Ovary (tissue), 9 donors: Measurements from ENCODE around the gene ZFYVE9. TPM values are rescaled to one million over a fixed set of nuclear protein-coding genes. Genes with fewer than 3 reads are reported as not detected.

Experiments
- DNase-seq, 5 donors: peaks; one replicate each; pipeline ENCODE4 v3.0.0-alpha.2; 2019 to 2020
- H3K27ac ChIP-seq, 2 donors: fragments of 200-600 bp; one replicate each; pipeline versions ENCODE4 v1.5.1 to v1.8.0; 2019 to 2022
- H3K27me3 ChIP-seq: fragments of 200-600 bp; one replicate; pipeline ENCODE4 v1.8.0; 2022
- H3K36me3 ChIP-seq: fragments of 200-600 bp; sonication (generic); one replicate; pipeline ENCODE4 v1.5.1; 2019
- H3K4me1 ChIP-seq: one replicate; pipeline ENCODE4 v1.8.1; 2013; ENCODE audit warnings: mild to moderate bottlenecking, moderate library complexity; ENCODE audit not compliant: insufficient read depth
- H3K4me3 ChIP-seq: fragments of 200-600 bp; sonication (generic); one replicate; pipeline ENCODE4 v1.5.1; 2017
- H3K9me3 ChIP-seq, 2 donors: fragments of 200-600 bp in 1 of 2; sonication (generic) in 1 of 2; one replicate each; pipeline versions ENCODE4 v1.5.1 to v1.8.1; 2013 to 2019; ENCODE audit warnings: mild to moderate bottlenecking in 1 of 2, moderate library complexity in 1 of 2
- CTCF ChIP-seq, 3 donors: fragments of 450-650 bp in 2 of 3; fragments of 200-600 bp in 1 of 3; IDR thresholded peaks; one replicate each; pipeline versions ENCODE4 v1.5.1 to v1.8.0; 2016 to 2022; ENCODE audit warnings: antibody characterized with exemption in 3 of 3, mild to moderate bottlenecking in 1 of 3
- EP300 ChIP-seq: sonication (generic); formaldehyde crosslinking; IDR thresholded peaks from one replicate; pipeline ENCODE4 v1.6.1; 2017; ENCODE audit warnings: antibody characterized with exemption
- POLR2A ChIP-seq: fragments of 450-650 bp; IDR thresholded peaks from one replicate; pipeline ENCODE4 v1.6.1; 2017; ENCODE audit warnings: antibody characterized with exemption, mild to moderate bottlenecking, moderate library complexity
- WGBS, 3 donors: extraction: QIAGEN DNeasy Blood & Tissue Kit in 1 of 3; methylation state at CpG; one replicate each; pipeline versions ENCODE4 v1.1.5 to v1.1.7; 2013 to 2017; 5-methylcytosine and 5-hydroxymethylcytosine counted together
- intact Hi-C, 4 donors: fragments of 100-400 bp; cut with DNase I; formaldehyde crosslinking; loops; one replicate each; pipeline versions ENCODE4 v1.11.0 to v1.15.1; 2022 to 2023
- polyA plus RNA-seq, 2 donors: library from polyadenylated mRNA; stranded (reverse); fragments of 200-250 nt in 1 of 2; fragments of 350-450 nt in 1 of 2; fragmentation: Illumina TruSeq in 1 of 2; extraction: RNeasy Lipid Tissue Mini Kit (QIAGEN cat#74804) in 1 of 2; gene quantifications; one replicate each; pipeline ENCODE4 v1.2.3, GENCODE V29; 2013 to 2014
- total RNA-seq, 7 donors: library from RNA; depleted of rRNA in 2 of 7; stranded (reverse); fragments of >200 nt in 2 of 7; fragmentation: NEBNext Ultra II Directional in 3 of 7; extraction: Animal tissue kit (Norgen Biotek cat#: 25700) in 3 of 7; gene quantifications; one replicate each; pipeline versions ENCODE4 v1.1.0 to v1.2.4, GENCODE V29; 2016 to 2023
- donor health status: DM: no; HTN: no; CAD: no; lungs with moderate emphysema.
- donor health status: DM: no; HTN: no; CAD: no.
- donor health status: Bipolar disorder and iron deficiency.
- donor health status: DM: yes; HTN: yes; CAD: no.
- donor health status: DM: no; HTN: no; CAD: no.
- donor health status: DM: yes; HTN: yes; CAD: no.

The ZFYVE9 gene
- total and polyA plus RNA-seq, 9 donors: 12.9 to 40.8 (median 33.4) TPM

GRCh38 chr1:52321061-52321460 lies 179.2 kb downstream of the ZFYVE9 start:
- no peak for TF ChIP-seq EP300
- TF ChIP-seq CTCF (IDR thresholded peaks at IDR 0.05): no peak
- no peak for TF ChIP-seq POLR2A
- no peaks in the 10 kb centered on the region for H3K27me3 ChIP-seq
- H3K9me3 ChIP-seq: no peaks in the 10 kb centered on the region
- intact Hi-C loops: no loop called here
- H3K4me3 ChIP-seq: no peak overlapping the region
- H3K36me3 ChIP-seq: no peaks in the 10 kb centered on the region
- no peak for DNase-seq
- no peak overlapping the region for H3K27ac ChIP-seq
- H3K4me1 ChIP-seq: no peaks in the 10 kb centered on the region
- WGBS, 3 donors: 96 to 99% (median 97%) methylated on average over 2 of the region's 2 CpGs

GRCh38 chr1:52323731-52324130 lies 181.8 kb downstream of the ZFYVE9 start:
- 93 to 96% (median 95%) methylated on average over 8 of the region's 8 CpGs for WGBS, 3 donors
- Histone ChIP-seq H3K4me1 (no peaks in the 10 kb centered on the region), H3K27me3 (no peaks in the 10 kb centered on the region), H3K27ac (no peak overlapping the region), H3K9me3 (no peaks in the 10 kb centered on the region), H3K4me3 (no peak overlapping the region), H3K36me3 (no peaks in the 10 kb centered on the region)
- DNase-seq: no peak
- TF ChIP-seq EP300 (no peak), CTCF (IDR thresholded peaks at IDR 0.05) (no peak), POLR2A (no peak)
- intact Hi-C loops: no loop called here

GRCh38 chr1:52325786-52326185 lies 183.9 kb downstream of the ZFYVE9 start:
- Histone ChIP-seq H3K27ac (no peak overlapping the region), H3K27me3 (no peaks in the 10 kb centered on the region), H3K4me3 (no peak overlapping the region), H3K9me3 (no peaks in the 10 kb centered on the region), H3K36me3 (no peaks in the 10 kb centered on the region), H3K4me1 (no peaks in the 10 kb centered on the region)
- no peak for TF ChIP-seq CTCF (IDR thresholded peaks at IDR 0.05)
- no peak for TF ChIP-seq POLR2A
- no peak for TF ChIP-seq EP300
- no peak for DNase-seq
- 82 to 88% (median 86%) methylated on average over 5 of the region's 5 CpGs for WGBS, 3 donors
- intact Hi-C loops: no loop called here

- Histone ChIP-seq H3K4me1 (no peaks in the 10 kb centered on the region), H3K27ac (no peak overlapping the region), H3K4me3 (no peak overlapping the region), H3K9me3 (no peaks in the 10 kb centered on the region), H3K27me3 (no peaks in the 10 kb centered on the region), H3K36me3 (no peaks in the 10 kb centered on the region)
- WGBS, 3 donors: 96 to 100% (median 97%) methylated on average over 1 of the region's 1 CpG
- no peak for DNase-seq
- no peak for TF ChIP-seq CTCF (IDR thresholded peaks at IDR 0.05)
- TF ChIP-seq POLR2A: no peak
- no peak for TF ChIP-seq EP300
- intact Hi-C loops: no loop called here
Measured at GRCh38 chr1:52328615-52329014, 186.7 kb downstream of the ZFYVE9 start.

GRCh38 chr1:52332411-52332810 lies 190.5 kb downstream of the ZFYVE9 start:
- 94 to 97% (median 94%) methylated on average over 1 of the region's 1 CpG for WGBS, 3 donors
- intact Hi-C loops: no loop called here
- no peaks in the 10 kb centered on the region for H3K36me3 ChIP-seq

More at GRCh38 chr1:52332411-52332810, 190.5 kb downstream of the ZFYVE9 start:
- Histone ChIP-seq H3K27ac (no peak overlapping the region), H3K9me3 (no peaks in the 10 kb centered on the region), H3K4me3 (no peak overlapping the region), H3K4me1 (no peaks in the 10 kb centered on the region), H3K27me3 (no peaks in the 10 kb centered on the region)
- no peak for TF ChIP-seq POLR2A
- TF ChIP-seq CTCF (IDR thresholded peaks at IDR 0.05): no peak
- TF ChIP-seq EP300: no peak
- no peak for DNase-seq
